ENCODE data around the gene MMP23B.
"Not testable (repeated sequence)": the region's sequence is repeated elsewhere in the genome, so short reads cannot be mapped to it uniquely, and the experiment has no call there.

MMP23B gene

DNA sequence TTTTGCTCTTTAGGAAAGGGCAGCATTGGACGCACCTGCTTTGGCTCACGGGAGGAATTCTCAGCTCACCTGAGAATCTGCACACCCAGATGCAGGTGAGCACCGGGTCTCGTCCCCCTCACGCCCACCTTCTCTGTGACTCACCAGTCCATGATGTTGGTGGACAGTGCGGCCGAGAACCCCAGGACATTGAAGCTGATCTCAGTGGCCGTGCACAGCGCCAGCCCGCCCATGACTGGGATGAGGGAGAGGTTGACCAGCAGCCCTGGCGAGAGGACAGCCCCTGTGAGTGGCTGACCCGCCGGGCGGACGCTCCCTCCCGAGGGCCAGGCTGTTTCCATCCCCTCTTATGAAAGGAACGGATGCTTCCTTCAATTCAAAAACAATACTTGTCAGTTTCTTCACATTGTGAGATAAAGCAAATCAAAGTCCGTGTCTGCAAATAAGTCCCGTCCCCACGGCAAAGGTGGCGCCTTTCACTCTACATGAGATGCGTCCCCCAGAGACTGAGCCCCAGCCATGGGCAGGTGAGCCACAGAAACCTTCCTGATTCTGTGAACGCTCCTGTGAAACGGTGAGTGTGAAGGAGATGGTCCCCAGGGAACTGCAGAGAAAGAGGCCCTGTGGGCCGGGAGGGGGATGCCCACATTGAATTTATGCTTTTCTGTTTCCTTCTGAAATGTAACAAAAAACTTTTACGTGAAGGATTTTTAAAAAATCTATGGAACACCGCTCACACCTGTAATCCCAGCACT, 39.6 kb downstream of the MMP23B start:
- no peak for DNase-seq

DNA sequence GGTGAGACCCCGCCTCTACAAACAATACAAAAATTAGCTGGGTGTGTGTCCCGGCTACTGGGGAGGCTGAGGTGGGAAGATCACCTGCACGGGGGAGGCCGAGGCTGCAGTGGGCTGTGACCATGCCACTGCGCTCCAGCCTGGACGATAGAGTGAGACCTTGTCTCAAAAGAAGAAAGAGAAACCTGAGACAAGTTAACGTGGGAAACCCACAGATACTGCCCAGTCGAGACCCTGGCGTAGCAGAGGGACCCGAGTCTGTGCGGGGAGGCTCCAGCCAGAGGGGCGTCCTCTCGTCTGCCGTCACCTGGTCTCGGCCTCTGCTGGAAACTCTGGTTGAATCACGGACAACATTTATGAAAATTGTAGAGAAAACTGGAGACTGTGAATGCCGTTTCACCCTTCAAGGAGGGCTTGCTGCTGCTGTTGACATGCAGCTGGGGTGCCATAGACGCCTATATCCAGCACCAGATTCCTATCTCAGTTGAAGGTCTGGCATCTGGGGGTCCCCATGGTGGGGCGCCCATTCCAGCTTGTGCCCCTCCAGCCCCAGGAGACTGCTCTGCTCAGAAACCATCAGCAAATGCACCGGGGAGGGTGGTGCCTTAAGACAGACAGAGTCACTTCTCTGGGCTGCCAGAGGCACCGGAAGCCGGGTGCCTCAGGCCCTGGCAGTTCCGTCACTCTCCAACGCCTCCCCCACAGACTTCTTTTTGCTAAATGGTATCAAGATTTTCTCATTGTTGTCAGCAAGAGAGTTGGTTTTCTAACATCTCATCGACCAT, 40.4 kb downstream of the MMP23B start:
- no peak for DNase-seq

DNA sequence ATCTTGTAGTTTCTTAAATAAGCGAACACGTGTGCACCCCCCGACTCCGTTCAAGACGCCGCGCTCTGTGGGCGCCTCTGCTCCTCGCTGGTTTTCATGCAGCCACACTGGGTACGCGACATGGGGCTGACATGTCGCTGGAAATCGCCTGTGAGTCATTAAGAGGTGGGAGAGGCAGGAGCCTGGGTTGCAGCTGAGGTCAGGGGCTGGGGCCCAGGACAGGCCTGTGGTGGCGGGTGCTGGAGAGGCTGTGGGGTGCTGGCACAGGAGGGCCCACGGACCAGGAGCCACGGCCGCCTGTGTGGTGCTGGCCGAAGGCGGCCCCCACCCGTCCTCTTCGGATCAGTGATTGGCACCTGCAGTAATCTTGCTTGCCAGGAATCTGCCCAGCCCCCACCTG, 42.8 kb downstream of the MMP23B start:
- DNase-seq: not testable (repeated sequence)

DNA sequence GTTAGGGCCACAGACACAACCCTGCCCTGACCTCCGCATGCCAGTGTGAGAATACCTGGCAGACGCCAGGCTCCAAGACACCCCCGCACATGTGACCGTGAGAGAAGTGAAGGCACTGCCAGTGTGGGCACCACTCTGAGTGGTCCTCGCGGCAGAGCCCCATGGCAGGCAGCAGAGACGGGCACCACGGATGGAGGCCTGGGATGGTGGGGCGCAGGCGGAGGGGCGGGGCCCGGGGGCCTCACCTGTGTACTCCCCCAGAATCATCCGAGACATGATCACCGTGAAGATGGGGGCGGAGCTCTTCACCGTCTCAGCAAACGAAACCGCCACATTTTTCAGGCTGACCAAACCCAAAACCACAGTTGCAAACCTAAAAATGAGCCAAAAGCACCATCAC, 43.2 kb downstream of the MMP23B start:
- DNase-seq: not testable (repeated sequence)

DNA sequence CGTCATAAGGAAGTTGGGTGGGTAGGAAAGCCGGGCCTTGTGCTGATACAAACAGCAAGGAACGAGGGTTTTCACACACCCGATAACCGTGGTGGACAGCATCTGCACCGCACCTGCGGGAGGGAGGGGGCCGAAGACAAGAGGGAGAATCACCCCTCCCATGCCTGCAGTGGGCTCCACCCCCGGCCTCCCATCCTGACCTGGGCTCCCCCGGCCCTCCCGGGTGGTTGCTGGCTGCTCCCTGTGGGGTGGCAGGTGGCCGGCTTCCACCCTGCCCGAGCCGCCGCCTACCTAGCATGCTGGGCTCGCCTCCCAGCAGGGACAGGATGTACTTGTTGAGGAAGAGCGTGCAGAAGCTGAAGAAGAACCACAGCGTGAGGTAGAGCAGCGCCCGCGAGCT, 44.1 kb downstream of the MMP23B start:
- not testable (repeated sequence) for DNase-seq

DNA sequence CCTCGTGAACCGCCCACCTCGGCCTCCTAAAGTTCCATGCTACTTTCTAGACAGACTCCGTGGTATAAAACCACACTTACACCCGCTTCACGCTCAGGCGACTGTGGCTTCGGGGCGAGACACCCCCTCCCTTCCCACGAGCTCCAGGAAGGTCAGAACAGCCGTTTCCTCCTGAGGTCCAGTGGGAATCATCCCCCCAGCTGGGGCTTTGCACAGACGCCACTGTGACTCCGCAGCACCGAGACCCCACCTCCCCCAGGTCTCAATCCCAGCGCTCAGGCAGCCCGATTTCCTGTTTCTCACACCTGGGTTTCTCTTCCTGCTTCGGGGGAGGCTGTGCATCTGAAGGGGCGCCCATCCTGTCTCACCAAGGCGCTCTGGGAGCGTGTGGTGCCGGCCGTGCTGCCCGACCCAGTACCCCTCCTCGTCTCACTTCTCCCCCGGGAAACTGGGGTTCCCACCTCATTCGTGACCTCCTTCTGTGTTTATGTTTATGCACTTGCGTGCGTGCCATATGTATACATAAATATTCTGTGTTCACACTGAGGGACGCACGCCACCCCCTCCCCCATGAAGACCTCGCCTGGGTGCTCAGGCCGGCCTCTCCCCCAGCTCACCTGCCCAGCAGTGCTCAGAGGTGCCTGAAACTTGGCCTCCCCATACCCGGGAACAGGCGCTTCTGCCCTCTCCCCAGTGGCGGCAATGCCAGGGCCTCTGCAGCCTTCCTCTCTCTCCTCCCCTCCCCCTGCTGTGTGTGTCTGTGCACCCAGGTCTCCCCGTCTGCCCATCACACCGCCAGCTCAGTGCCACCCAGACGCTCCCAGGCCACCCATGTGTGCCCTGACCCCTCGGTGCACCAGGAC, 46.0 kb downstream of the MMP23B start:
- DNase-seq: no peak

DNA sequence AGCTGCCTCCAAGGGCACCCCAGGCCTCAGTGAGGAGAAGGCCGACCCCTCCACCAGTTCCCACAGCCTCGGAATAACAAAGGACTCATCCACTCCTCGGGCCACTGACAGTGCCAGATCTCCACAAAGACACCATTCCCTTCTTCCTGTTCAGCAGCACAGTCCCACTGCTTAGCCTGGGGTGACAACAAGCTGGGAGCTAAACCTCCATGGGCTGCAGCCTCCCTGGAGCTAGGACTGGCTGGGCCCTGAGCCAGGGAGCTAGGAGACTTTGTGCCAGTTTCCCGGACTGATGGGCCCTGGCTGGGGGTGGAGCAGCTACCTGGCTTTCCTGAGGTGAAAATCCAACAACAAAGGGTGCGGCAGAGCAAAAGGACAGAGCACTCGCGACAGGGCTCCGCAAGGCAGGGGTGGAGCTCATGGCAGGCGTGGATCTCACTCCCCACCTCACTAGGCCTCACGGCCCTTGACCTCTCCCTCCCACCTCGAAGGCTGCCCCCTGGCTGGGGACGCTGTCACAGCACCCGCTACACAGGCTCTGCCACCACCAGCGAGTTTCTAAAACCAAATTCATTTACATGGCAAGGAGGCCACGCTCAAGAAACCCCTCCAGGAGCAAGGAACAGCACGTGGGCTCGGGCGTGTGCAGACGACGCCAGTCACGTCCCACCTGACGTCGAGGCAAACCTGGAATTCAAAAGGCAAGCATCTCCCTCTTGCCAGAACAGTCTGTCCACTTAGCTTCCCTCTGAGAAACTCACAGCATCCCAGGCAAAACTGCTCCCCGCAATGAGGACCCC, 46.8 kb downstream of the MMP23B start:
- no peak for DNase-seq

DNA sequence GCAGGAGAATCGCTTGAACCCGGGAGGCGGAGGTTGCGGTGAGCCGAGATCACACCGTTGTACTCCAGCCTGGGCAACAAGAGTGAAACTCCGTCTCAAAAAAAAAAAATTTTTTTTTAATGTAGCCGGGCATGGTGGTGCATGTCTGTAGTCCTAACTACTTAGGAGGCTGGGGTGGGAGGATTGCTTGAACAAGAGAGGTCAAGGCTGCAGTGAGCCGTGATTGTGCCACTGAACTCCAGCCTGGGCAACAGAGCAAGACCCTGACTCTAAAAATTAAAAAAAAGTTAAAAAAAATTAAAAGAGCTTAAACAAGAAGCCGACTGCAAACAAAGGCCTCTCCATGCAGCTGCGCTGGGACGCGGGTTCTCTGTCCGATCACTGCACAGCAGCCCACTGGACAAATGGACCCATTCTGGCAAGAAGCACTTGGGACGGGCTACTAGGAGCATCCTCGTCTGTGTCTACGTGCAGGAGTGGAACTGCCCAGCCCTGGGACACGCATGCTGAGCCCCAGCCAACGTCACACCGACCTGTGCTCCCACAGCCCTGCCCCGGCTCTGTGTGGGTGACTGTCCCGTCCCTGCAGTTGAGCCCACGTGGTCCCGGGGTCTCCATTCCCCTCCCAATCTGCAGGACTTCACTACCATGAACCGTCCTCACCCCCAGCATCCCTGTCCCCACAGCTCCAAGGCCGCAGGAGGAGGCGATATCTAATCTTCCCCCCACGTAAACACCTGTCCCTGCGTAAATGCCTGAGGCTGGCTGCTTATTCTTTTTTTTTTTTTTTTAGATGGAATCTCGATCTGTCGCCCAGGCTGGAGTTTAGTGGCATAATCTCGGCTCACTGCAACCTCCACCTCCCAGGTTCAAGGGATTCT, 48.3 kb downstream of the MMP23B start:
- DNase-seq: no peak

DNA sequence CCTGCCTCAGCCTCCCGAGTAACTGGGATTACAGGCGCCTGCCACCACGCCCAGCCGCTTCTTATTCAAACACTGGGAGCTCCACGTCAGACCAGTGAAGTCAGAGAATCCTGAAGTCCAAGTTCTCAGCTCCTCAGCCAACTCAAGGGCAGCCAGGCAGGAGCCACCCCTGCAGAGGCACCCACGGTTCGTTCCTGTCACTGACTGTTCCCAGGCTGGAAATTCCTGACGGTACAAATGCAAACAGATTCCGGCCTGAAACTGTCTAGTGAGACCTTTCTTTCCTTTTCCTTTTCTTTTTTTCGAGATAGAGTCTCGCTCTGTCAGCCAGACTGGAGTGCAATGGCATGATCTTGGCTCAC, 48.9 kb downstream of the MMP23B start:
- DNase-seq: no peak

DNA sequence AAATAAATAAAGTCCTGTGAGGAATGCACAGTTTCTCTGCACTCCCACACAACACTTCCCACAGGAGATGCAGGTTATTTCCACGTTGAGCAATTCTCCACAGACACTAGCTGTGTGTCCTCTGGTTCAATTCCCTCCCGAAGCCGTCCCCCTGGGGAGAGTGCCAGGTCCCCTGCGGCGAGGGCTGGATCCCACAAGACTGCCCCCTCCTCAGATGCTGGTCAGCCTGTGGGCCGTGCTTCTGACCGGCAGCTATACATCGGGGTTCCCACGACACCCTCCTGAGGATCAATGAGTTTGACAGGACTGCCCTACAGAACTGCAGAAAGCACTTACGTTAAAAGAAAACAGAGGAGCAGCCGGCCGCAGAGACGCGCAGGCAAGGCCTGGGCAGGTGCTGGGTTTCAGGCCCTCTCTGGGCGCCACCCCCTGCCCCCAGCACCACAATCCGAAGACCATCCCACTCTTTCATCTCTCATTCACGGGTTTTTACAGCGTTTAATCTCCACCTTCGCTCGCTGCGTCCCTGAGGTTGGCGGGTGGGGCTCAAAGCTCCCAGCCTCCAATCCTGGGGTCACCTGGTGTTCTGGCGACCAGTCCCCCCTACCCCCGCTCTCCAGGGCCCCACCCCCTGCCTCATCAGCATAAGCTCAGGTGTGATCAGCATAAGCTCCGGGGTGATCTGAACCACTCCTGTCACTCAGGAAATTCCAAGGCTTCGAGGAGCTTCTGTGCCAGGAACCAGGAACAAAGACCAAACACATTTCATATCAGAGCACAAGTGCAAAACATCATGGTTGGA, 51.3 kb downstream of the MMP23B start:
- DNase-seq: no peak

Measured in NCI-H1694 treated with DMSO at 0.1 percent for 48 hours (cell line).